H9 (cell line): Measurements from ENCODE around the gene MMP26. TPM values are rescaled to one million over a fixed set of nuclear protein-coding genes. Genes with fewer than 3 reads are reported as not detected.
A peak's percentile ranks its signal among the peaks of the same experiment; 100 is the strongest.

Source experiments
- DNase-seq: peaks from one replicate; pipeline ENCODE4 v3.0.0-alpha.2; 2017
- H2AFZ ChIP-seq: one replicate; pipeline ENCODE4 v1.6.1; 2013; ENCODE audit warnings: mild to moderate bottlenecking, low read length, control low read depth, moderate library complexity
- H2AK5ac ChIP-seq: 2 replicates; pipeline ENCODE4 v1.6.1; 2013; ENCODE audit warnings: low read length, control low read depth, mixed read lengths; ENCODE audit not compliant: insufficient read length
- H2BK120ac ChIP-seq: one replicate; pipeline ENCODE4 v1.6.1; 2013; ENCODE audit warnings: low read depth, mild to moderate bottlenecking, low read length, control low read depth, inconsistent platforms; ENCODE audit not compliant: poor library complexity, severe bottlenecking
- H2BK12ac ChIP-seq: 2 replicates; pipeline ENCODE4 v1.6.1; 2013; ENCODE audit warnings: low read length, control low read depth, mixed read lengths, low read depth; ENCODE audit not compliant: insufficient read length
- H2BK15ac ChIP-seq: 2 replicates; pipeline ENCODE4 v1.6.1; 2013; ENCODE audit warnings: low read depth, low read length, control low read depth
- H2BK20ac ChIP-seq: one replicate; pipeline ENCODE4 v1.6.1; 2013; ENCODE audit warnings: low read depth, mild to moderate bottlenecking, low read length, control low read depth, inconsistent platforms; ENCODE audit not compliant: poor library complexity, severe bottlenecking
- H2BK5ac ChIP-seq: 2 replicates; pipeline ENCODE4 v1.6.1; 2013; ENCODE audit warnings: low read length, control low read depth, mixed read lengths; ENCODE audit not compliant: insufficient read length
- H3K14ac ChIP-seq: 2 replicates; pipeline ENCODE4 v1.6.1; 2013; ENCODE audit warnings: low read length, control low read depth; ENCODE audit not compliant: insufficient read depth
- H3K18ac ChIP-seq: 2 replicates; pipeline ENCODE4 v1.6.1; 2013; ENCODE audit warnings: low read depth, mild to moderate bottlenecking, mixed read lengths, low read length, control low read depth; ENCODE audit not compliant: insufficient read length
- H3K23ac ChIP-seq: 2 replicates; pipeline ENCODE4 v1.6.1; 2013; ENCODE audit warnings: low read length, control low read depth, mixed read lengths, low read depth; ENCODE audit not compliant: insufficient read length
- H3K23me2 ChIP-seq: 2 replicates; pipeline ENCODE4 v1.6.1; 2013; ENCODE audit warnings: low read depth, mild to moderate bottlenecking, mixed read lengths, low read length, control low read depth; ENCODE audit not compliant: insufficient read length, poor library complexity, severe bottlenecking
- H3K27ac ChIP-seq: 2 replicates; pipeline ENCODE4 v1.5.1; 2013; ENCODE audit warnings: low read length, control low read depth, mixed read lengths, low read depth; ENCODE audit not compliant: insufficient read length
- H3K27me3 ChIP-seq: 2 replicates; pipeline ENCODE4 v1.6.1; 2013; ENCODE audit warnings: low read length, control low read depth, inconsistent platforms; ENCODE audit not compliant: insufficient read depth
- H3K4ac ChIP-seq: 2 replicates; pipeline ENCODE4 v1.6.1; 2013; ENCODE audit warnings: low read depth, mild to moderate bottlenecking, control low read depth, inconsistent platforms, low read length, moderate library complexity
- H3K4me1 ChIP-seq: 2 replicates; pipeline ENCODE4 v1.6.1; 2013; ENCODE audit warnings: low read length, control low read depth, inconsistent platforms; ENCODE audit not compliant: insufficient read depth
- H3K4me2 ChIP-seq: 2 replicates; pipeline ENCODE4 v1.6.1; 2013; ENCODE audit warnings: low read length, control low read depth, mixed read lengths; ENCODE audit not compliant: insufficient read length, insufficient read depth
- H3K56ac ChIP-seq: 2 replicates; pipeline ENCODE4 v1.6.1; 2013; ENCODE audit warnings: low read depth, mild to moderate bottlenecking, mixed read lengths, low read length, control low read depth; ENCODE audit not compliant: insufficient read length
- H3K79me1 ChIP-seq: 2 replicates; pipeline ENCODE4 v1.6.1; 2013; ENCODE audit warnings: low read depth, mild to moderate bottlenecking, moderate library complexity, low read length, control low read depth, inconsistent platforms; ENCODE audit not compliant: insufficient read depth, poor library complexity, severe bottlenecking
- H3K79me2 ChIP-seq: 2 replicates; pipeline ENCODE4 v1.6.1; 2013; ENCODE audit warnings: low read length, control low read depth, inconsistent platforms; ENCODE audit not compliant: insufficient read depth
- H3K9ac ChIP-seq: 2 replicates; pipeline ENCODE4 v1.6.1; 2013; ENCODE audit warnings: low read length, control low read depth, mixed read lengths; ENCODE audit not compliant: insufficient read length; ENCODE audit errors: extremely low read depth
- H3K9me3 ChIP-seq: one replicate; pipeline ENCODE4 v1.6.1; 2013; ENCODE audit warnings: low read depth, low read length, inconsistent platforms; ENCODE audit not compliant: control insufficient read depth
- H3T11ph ChIP-seq: one replicate; pipeline ENCODE4 v1.6.1; 2013; ENCODE audit warnings: mild to moderate bottlenecking, low read length, control low read depth, inconsistent platforms
- H4K20me1 ChIP-seq: one replicate; pipeline ENCODE4 v1.6.1; 2013; ENCODE audit not compliant: control insufficient read depth, insufficient read length, insufficient read depth
- H4K5ac ChIP-seq: 2 replicates; pipeline ENCODE4 v1.6.1; 2013; ENCODE audit warnings: low read depth, mild to moderate bottlenecking, mixed read lengths, low read length, control low read depth; ENCODE audit not compliant: insufficient read length
- H4K8ac ChIP-seq: replicated peaks from 2 replicates; pipeline ENCODE4 v1.6.1; 2013; ENCODE audit warnings: low read length, control low read depth, mixed read lengths, low read depth; ENCODE audit not compliant: insufficient read length
- H4K91ac ChIP-seq: 2 replicates; pipeline ENCODE4 v1.6.1; 2013; ENCODE audit warnings: low read depth, mild to moderate bottlenecking, moderate library complexity, mixed read lengths, low read length, control low read depth; ENCODE audit not compliant: insufficient read length
- H3K27ac Mint-ChIP-seq, 3 experiments: 2 replicates in 2 of 3; 3 replicates in 1 of 3; pipeline ENCODE4 v1.8.0; 2020 to 2021; ENCODE audit warnings: mixed read lengths in 3 of 3, mild to moderate bottlenecking in 1 of 3, moderate library complexity in 1 of 3
- H3K27me3 Mint-ChIP-seq: 2 replicates; pipeline ENCODE4 v1.8.0; 2021; ENCODE audit warnings: low read depth, mild to moderate bottlenecking, moderate library complexity, mixed read lengths
- H3K36me3 Mint-ChIP-seq, 3 experiments: 2 replicates in 2 of 3; 3 replicates in 1 of 3; pipeline ENCODE4 v1.8.0; 2020 to 2021; ENCODE audit warnings: low read depth in 3 of 3, mixed read lengths in 3 of 3; ENCODE audit not compliant: insufficient read depth in 1 of 3
- H3K4me1 Mint-ChIP-seq, 2 experiments: 2 replicates each; pipeline ENCODE4 v1.8.0; 2020; ENCODE audit warnings: mixed read lengths in 2 of 2
- H3K4me3 Mint-ChIP-seq, 2 experiments: 2 replicates in 1 of 2; 3 replicates in 1 of 2; pipeline ENCODE4 v1.8.0; 2020 to 2021; ENCODE audit warnings: mild to moderate bottlenecking in 2 of 2, mixed read lengths in 2 of 2, moderate library complexity in 1 of 2
- H3K9me3 Mint-ChIP-seq, 2 experiments: 2 replicates in 1 of 2; 3 replicates in 1 of 2; pipeline ENCODE4 v1.8.0; 2020; ENCODE audit warnings: mild to moderate bottlenecking in 2 of 2, mixed read lengths in 2 of 2, moderate library complexity in 1 of 2
- CTCF ChIP-seq: fragments of 200-600 bp; sonication (generic); conservative IDR thresholded peaks from 3 replicates; pipeline ENCODE4 v1.8.0; 2021; ENCODE audit warnings: antibody characterized with exemption, mild to moderate bottlenecking
- WGBS: extraction: QIAGEN DNeasy Blood & Tissue Kit; methylation state at CpG from one replicate; pipeline ENCODE4 v1.1.7; 2013; ENCODE audit warnings: missing lambda C conversion rate, low lambda C conversion rate, mixed read lengths; ENCODE audit not compliant: insufficient read length; ENCODE audit errors: extremely low coverage; 5-methylcytosine and 5-hydroxymethylcytosine counted together
- total RNA-seq: library from RNA; stranded (reverse); gene quantifications from 2 replicates; pipeline ENCODE4 v1.2.1, GENCODE V29; 2021

The MMP26 gene
- total RNA-seq, 1 experiment from 2014 or later: not detected

GRCh38 chr11:4684631-4685285 is 19.8 kb upstream of the MMP26 start:
- Histone ChIP-seq H2BK15ac (no peak overlapping the region), H4K91ac (no peak overlapping the region), H3K4ac (no peak overlapping the region), H3T11ph (no peak overlapping the region), H2BK12ac (no peak overlapping the region), H4K5ac (no peak overlapping the region), H3K79me1 (no peaks in the 10 kb centered on the region), H2BK5ac (no peak overlapping the region), H3K27ac (no peak overlapping the region), H3K27me3 (no peaks in the 10 kb centered on the region), H2BK120ac (no peak overlapping the region), H3K4me1 (no peaks in the 10 kb centered on the region), H3K9me3 (no peaks in the 10 kb centered on the region), H4K8ac (no peak overlapping the region), H4K20me1 (no peaks in the 10 kb centered on the region), H3K4me2 (no peak overlapping the region), H3K56ac (no peak overlapping the region), H3K14ac (no peak overlapping the region), H3K9ac (no peak overlapping the region), H3K79me2 (no peaks in the 10 kb centered on the region), H3K23me2 (no peaks in the 10 kb centered on the region), H2AFZ (no peak overlapping the region), H2AK5ac (no peak overlapping the region), H2BK20ac (no peak overlapping the region), H3K23ac (no peak overlapping the region), H3K18ac (no peak overlapping the region)
- no peak overlapping the region for H3K4me3 Mint-ChIP-seq
- H3K27me3 Mint-ChIP-seq: no peaks in the 10 kb centered on the region
- WGBS: no CpG with 5 or more reads among the region's 3 CpGs
- no peaks in the 10 kb centered on the region for H3K36me3 Mint-ChIP-seq
- peak overlapping the region in 1 of 3 experiments; percentile 73; a peak in 1 of 7 replicates for H3K27ac Mint-ChIP-seq
- H3K4me1 Mint-ChIP-seq: no peaks in the 10 kb centered on the region
- H3K9me3 Mint-ChIP-seq: no peaks in the 10 kb centered on the region; a peak in 1 of 5 replicates
- TF ChIP-seq CTCF: no peak
- DNase-seq: no peak
